ENCODE results near the gene NCAM1.
A peak's percentile ranks its signal among the peaks of the same experiment; 100 is the strongest.

The NCAM1 gene

GRCh38 chr11:113087706-113088105, 126.5 kb downstream of the NCAM1 start:
- DNase-seq (ENCODE audit: low read depth) = no peak

GRCh38 chr11:113090716-113091480, 129.7 kb downstream of the NCAM1 start:
- DNase-seq (ENCODE audit: low read depth) = no peak

- DNase-seq (ENCODE audit: low read depth) = no peak
Measured at GRCh38 chr11:113091481-113091780, 130.2 kb downstream of the NCAM1 start.

- no peak for DNase-seq (ENCODE audit: low read depth)
Measured at GRCh38 chr11:113096648-113097047, 135.4 kb downstream of the NCAM1 start.

- DNase-seq (ENCODE audit: low read depth) = no peak
Measured at GRCh38 chr11:113103932-113104690, 142.9 kb downstream of the NCAM1 start.

GRCh38 chr11:113104691-113105251, 143.6 kb downstream of the NCAM1 start:
- DNase-seq (ENCODE audit: low read depth) = no peak

- no peak for DNase-seq (ENCODE audit: low read depth)
Measured at GRCh38 chr11:113105592-113105991, 144.4 kb downstream of the NCAM1 start.

GRCh38 chr11:113106507-113106906, 145.3 kb downstream of the NCAM1 start:
- no peak for DNase-seq (ENCODE audit: low read depth)

- DNase-seq (ENCODE audit: low read depth) = no peak
Measured at GRCh38 chr11:113110046-113110445, 148.8 kb downstream of the NCAM1 start.

GRCh38 chr11:113111156-113111555, 149.9 kb downstream of the NCAM1 start:
- no peak for DNase-seq (ENCODE audit: low read depth)

- no peak for DNase-seq (ENCODE audit: low read depth)
Measured at GRCh38 chr11:113112307-113112706, 151.1 kb downstream of the NCAM1 start.

- peak; percentile 3 for DNase-seq (ENCODE audit: low read depth)
Measured at GRCh38 chr11:113113801-113114704, 152.8 kb downstream of the NCAM1 start.

GRCh38 chr11:113114705-113115027, 153.4 kb downstream of the NCAM1 start:
- no peak for DNase-seq (ENCODE audit: low read depth)

- no peak for DNase-seq (ENCODE audit: low read depth)
Measured at GRCh38 chr11:113118104-113118503, 156.9 kb downstream of the NCAM1 start.

- DNase-seq (ENCODE audit: low read depth) = no peak
Measured at GRCh38 chr11:113119074-113119473, 157.9 kb downstream of the NCAM1 start.

GRCh38 chr11:113119966-113120736, 158.9 kb downstream of the NCAM1 start:
- no peak for DNase-seq (ENCODE audit: low read depth)

- no peak for DNase-seq (ENCODE audit: low read depth)
Measured at GRCh38 chr11:113121746-113122145, 160.5 kb downstream of the NCAM1 start.

GRCh38 chr11:113124006-113124405, 162.8 kb downstream of the NCAM1 start:
- no peak for DNase-seq (ENCODE audit: low read depth)

GRCh38 chr11:113124578-113124977, 163.4 kb downstream of the NCAM1 start:
- no peak for DNase-seq (ENCODE audit: low read depth)

- DNase-seq (ENCODE audit: low read depth) = no peak
Measured at GRCh38 chr11:113129261-113129992, 168.2 kb downstream of the NCAM1 start.

Measured in activated T-cell treated with anti-CD3 and anti-CD28 coated beads for 48 hours (primary cell).